HG02973 (cell line): Measurements from ENCODE around the gene SGMS1.
A peak's percentile ranks its signal among the peaks of the same experiment; 100 is the strongest.
"Not testable (repeated sequence)": the region's sequence is repeated elsewhere in the genome, so short reads cannot be mapped to it uniquely, and the experiment has no call there.

ENCODE experiments used
- ATAC-seq: cut with Tn5 transposase; IDR thresholded peaks from one replicate; pipeline ENCODE4 v1.9.1; 2021; ENCODE audit warnings: moderate library complexity; ENCODE audit not compliant: unreplicated experiment

The SGMS1 gene

GRCh38 chr10:50286517-50286916 is 337.2 kb downstream of the SGMS1 start:
- ATAC-seq: no peak

DNA sequence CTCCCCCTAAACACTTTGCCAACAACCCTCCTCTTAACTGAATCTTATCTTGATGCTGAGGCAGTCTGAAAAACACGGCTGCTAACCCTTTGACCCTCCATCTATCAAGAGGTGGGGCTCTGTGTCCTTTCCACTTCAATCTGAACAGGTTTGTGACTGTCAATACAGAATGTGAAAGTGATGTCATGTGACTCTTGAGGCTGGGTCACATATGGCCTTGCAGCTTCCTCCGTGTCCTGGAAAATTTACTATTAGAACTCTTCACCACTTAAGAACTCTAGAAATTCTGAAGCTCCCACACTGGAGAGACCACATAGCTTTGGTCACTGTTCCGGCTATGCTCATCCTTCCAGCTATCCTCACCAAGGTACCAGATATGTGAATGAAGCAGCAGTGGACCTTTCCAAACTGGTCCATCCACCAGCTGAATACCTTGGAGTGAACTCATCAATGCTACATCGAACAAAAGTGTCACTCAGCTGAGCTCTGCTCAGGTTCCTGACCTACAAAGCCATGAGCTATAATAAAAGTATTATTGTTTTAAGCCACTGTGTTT is 341.7 kb downstream of the SGMS1 start:
- ATAC-seq: no peak

DNA sequence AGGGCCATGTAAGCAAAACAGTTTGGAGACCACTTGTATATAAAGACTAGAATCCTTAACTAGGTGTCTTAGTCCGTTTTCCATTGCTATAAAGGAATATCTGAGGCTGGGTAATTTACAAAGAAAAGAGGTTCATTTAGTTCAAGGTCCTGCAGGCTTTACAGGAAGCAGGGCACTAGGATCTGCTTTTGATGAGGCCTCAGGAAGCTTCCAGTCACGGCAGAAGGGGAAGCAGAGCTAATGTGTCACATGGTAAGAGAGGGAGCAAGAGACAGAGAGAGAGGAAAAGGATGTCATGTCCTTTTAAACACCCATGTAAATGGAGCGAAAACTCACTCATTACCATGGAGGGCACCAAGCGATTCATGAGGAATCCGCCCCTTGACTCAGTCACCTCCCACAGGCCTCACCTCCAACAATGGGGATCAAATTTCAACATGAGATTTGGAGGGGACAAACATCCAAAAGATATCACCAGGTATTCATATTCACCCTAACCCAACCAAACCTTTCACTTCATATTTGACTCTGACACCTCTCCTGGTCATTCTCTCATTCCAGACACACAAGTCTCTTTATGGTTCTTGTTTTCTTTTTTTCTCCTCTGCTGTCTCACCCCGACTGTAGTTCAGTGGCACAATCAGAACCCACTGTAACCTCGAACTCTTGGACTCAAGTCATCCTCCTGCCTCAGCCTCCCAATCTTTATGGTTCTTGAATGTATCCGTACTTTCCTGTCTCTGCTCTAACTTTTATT is 342.4 kb downstream of the SGMS1 start:
- no peak for ATAC-seq

DNA sequence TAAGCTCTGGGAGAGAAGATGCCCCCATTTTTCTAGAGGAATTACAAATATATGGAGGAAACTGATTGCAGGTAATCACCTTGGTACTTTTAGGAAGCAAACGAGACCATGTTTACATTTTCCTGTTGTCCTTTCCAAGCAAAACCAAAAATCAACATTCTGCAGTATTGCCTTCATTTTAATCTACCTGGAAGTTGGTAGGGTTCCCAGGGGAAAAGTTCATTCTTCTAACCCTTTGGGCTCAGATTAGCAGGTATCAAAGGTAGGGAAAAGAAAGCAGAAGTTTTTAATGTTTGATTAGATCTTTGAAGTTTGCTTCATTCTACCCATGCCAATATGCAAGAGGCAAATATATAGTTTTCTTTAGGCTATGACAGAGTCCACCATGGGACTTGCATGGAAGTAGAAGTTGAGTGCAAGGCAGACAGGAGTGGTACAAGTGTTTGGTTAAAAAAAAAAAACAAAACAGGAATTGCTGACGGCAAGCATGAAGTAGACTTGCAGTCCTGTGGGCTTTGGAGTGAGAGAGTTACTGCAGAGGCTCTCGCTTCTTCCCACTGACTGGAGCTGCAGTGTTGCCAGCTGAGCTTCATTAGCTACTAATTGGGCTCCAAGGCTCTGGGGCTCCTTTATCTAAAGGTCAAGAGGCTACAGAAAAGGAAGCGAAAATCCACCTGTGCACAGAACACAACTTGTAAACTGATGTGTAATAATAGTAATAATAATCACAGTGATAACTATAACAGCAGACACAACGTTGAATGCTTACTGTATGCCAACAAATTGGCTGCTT is 343.5 kb downstream of the SGMS1 start:
- no peak for ATAC-seq

- no peak for ATAC-seq
Observed at GRCh38 chr10:50279489-50279888, 344.3 kb downstream of the SGMS1 start.

DNA sequence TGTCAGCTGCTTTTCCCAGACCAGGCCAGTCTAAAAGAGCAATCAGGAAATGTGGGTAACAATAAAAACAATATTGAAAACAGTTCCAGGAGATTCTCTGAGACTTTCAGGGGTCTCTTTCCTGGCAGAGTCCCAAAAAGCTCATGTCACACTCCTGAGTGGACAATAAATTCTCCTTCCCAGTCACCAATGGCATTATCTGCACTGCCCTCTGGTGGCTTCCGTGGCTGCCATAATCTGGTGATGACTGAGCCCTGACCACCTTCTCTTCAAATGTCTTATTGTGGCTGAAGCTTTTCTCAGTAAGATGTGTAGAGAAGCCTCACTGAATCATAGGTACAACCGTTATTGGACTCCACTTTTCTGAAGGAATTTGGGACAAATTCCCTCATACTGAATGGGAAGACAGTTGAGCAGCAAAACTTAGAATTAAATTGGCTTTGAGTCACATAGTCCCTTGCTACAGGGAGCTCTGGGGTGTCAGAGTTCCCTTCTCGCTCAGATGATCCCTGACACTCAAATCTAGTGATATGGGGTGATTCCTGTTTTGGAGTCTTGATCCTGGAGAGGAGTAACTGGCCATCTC is 348.0 kb downstream of the SGMS1 start:
- ATAC-seq: peak; percentile 58

DNA sequence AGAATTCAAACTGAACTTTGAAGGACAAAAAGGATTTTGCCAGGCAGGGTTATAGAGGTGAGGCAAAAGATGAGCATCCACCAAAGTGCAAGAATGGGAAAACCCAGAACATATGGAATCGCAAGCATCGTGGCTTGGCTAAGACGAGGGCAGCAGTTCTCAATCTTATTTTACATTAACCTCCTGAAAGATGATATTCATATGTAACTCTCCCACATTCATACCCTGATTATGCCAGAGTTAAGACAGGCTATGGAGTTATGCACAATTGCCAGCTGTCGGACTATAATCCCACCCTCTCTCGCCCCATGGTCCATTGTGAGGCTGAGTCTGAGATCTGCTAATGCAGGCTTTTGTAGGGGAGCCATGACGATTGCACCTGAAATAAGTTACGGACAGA is 351.2 kb downstream of the SGMS1 start:
- no peak for ATAC-seq

DNA sequence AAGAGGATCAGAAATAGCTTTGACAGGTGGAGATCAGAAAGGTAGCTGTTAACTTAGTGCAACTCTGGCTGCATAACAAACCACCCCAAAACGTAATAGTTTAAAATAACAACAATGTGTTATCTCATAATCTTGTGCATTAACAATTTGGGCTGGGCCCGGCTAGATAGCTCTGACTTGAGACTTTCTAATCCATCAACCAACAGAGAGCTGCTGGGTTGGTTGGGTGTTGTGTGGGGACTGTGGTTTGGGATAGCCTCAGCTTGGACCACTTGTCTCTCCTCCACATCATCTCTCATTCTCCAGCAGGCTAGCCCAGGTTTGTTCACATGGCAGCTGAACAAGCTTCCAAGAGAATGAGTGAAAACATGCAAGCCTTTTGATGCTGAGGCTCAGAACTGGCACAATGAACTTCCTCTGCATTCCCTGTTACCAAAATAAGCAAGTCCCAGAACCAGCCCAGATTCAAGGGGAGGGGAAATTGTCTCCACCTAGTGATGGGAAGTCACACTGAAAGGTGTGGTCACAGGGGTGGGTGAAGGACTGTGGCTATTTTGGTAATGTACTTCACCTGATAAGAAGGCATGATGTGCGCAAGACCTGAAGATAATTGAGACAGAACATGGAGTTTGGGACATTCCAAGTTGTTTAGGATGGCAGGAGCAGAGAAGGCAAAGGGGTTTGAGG is 352.0 kb downstream of the SGMS1 start:
- ATAC-seq: no peak

- not testable (repeated sequence) for ATAC-seq
Observed at GRCh38 chr10:50267877-50268276, 355.9 kb downstream of the SGMS1 start.

GRCh38 chr10:50262625-50263024 is 361.1 kb downstream of the SGMS1 start:
- ATAC-seq: not testable (repeated sequence)

GRCh38 chr10:50260791-50261281 is 362.9 kb downstream of the SGMS1 start:
- peak; percentile 99 for ATAC-seq
